ENCODE measurements around the gene CCR4. TPM values are rescaled to one million over a fixed set of nuclear protein-coding genes. Genes with fewer than 3 reads are reported as not detected.
A peak's percentile ranks its signal among the peaks of the same experiment; 100 is the strongest.

The CCR4 gene
- total and polyA plus RNA-seq, 2 of the 8 experiments (the other 6 are each of a cell fraction or from before 2014, with no cell fraction given) = 0.11 to 0.15 TPM

DNA sequence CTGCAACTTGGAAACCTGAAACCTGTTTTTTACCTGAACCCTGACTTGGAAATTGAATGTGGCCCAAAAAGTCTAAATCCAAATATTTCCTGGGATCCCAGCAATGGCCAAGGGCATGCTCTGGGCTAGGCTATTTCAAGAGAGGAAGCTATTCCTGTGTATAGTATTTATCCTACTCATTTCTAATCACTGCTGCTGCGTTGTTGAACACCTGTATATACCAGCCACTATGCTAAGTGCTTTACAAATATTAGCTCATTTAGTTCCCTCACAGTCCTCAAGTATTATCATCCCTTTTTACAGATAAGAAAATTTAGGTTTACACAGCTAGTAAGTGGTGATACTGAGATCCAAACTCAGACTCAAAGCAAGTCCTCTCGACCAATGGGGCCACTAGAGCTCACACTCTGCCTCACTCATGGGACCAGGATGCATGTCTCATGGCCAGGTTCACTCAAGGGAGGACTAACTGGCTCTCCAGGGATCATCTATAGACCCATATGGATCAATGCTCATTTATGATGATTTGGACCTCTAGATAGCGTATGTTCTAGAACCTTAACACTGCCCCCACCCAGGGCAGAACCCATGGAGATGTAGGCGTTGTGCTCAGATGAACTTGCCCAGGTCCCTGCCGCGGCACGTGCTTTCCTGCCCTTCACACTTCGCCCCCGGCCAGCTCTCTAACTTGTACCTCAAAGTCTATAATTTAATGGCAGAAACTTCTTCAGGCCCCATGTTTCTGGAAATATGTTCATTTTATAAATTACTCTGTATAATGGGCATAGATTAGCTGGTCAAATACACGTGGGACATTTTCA lies 2.6 kb upstream of the CCR4 start:
- Histone ChIP-seq H2BK20ac (ENCODE audit: low read length) (no peak overlapping the region), H4K5ac (ENCODE audit: insufficient read length, low read depth, low read length) (no peak overlapping the region), H3K4me2 (ENCODE audit: insufficient read depth in 1 of 2, low read depth in 2 of 2, low read length in 2 of 2) (no peak overlapping the region), H3K18ac (ENCODE audit: extremely low read depth, low read length) (no peak overlapping the region), H2AFZ (ENCODE audit: low read length) (no peak overlapping the region), H3K79me2 (ENCODE audit: control insufficient read depth in 1 of 2, insufficient read depth in 2 of 2, low read length in 2 of 2) (no peaks in the 10 kb centered on the region), H3K4me3 (ENCODE audit: extremely low read depth in 1 of 4, insufficient read depth in 2 of 4, low read depth in 3 of 4, low read length in 4 of 4) (no peak overlapping the region), H3K9me3 (ENCODE audit: insufficient read depth in 2 of 2, low read depth in 1 of 2, low read length in 1 of 2) (no peaks in the 10 kb centered on the region), H3K9ac (replicated peaks in 1 of 4; ENCODE audit: extremely low read depth in 1 of 4, low read depth in 3 of 4, low read length in 3 of 4) (no peak overlapping the region), H4K20me1 (replicated peaks in 1 of 2; ENCODE audit: control insufficient read depth in 1 of 2, insufficient read depth in 2 of 2, low read length in 2 of 2) (no peaks in the 10 kb centered on the region), H3K23ac (ENCODE audit: insufficient read length) (no peak overlapping the region), H3K36me3 (ENCODE audit: control insufficient read depth in 2 of 4, insufficient read depth in 4 of 4, low read length in 3 of 4) (no peaks in the 10 kb centered on the region), H2BK120ac (replicated peaks; ENCODE audit: low read depth, low read length) (no peak overlapping the region), H2BK12ac (ENCODE audit: low read depth, low read length) (no peak overlapping the region), H3K23me2 (ENCODE audit: low read depth, low read length) (no peaks in the 10 kb centered on the region), H3K56ac (replicated peaks; ENCODE audit: insufficient read length, low read depth, low read length) (no peak overlapping the region), H3K27ac (ENCODE audit: low read depth, low read length) (no peak overlapping the region), H3K79me1 (ENCODE audit: low read depth, low read length) (no peaks in the 10 kb centered on the region), H2BK5ac (ENCODE audit: low read depth, low read length) (no peak overlapping the region), H3K27me3 (replicated peaks in 1 of 4; ENCODE audit: control insufficient read depth in 3 of 4, extremely low read depth in 1 of 4, insufficient read depth in 3 of 4, low read length in 3 of 4) (no peaks in the 10 kb centered on the region), H2BK15ac (ENCODE audit: low read length) (no peak overlapping the region), H3K14ac (ENCODE audit: insufficient read length) (no peak overlapping the region), H2AK5ac (ENCODE audit: low read depth, low read length) (no peak overlapping the region), H3K4me1 (replicated peaks in 1 of 4; ENCODE audit: control insufficient read depth in 3 of 4, insufficient read depth in 4 of 4, low read length in 3 of 4) (peaks cover 0 to 4% (median 1%) of the 10 kb centered on the region in 4 experiments; a peak in 2 of 7 replicates), H3K4ac (replicated peaks; ENCODE audit: insufficient read length, low read depth, low read length) (no peak overlapping the region), H4K8ac (ENCODE audit: extremely low read depth, insufficient read depth, low read length) (no peak overlapping the region), H4K91ac (replicated peaks; ENCODE audit: insufficient read length, low read length) (no peak overlapping the region)
- POLR2A ChIA-PET (ENCODE audit: partially characterized antibody) = no interaction called here
- FAIRE-seq = no peak
- no peak for TF ChIP-seq RAD21 (IDR thresholded peaks at IDR 0.05 in 1 of 2, conservative IDR thresholded peaks at IDR 0.05 in 1 of 2; ENCODE audit: low read depth in 2 of 2, low read length in 2 of 2)
- no peak for TF ChIP-seq JUN (IDR thresholded peaks at IDR 0.05; ENCODE audit: low read depth, low read length)
- no peak for TF ChIP-seq RBBP5 (IDR thresholded peaks at IDR 0.05; ENCODE audit: borderline replicate concordance, low read depth, low read length)
- TF ChIP-seq BRCA1 (IDR thresholded peaks at IDR 0.05; ENCODE audit: low read depth, low read length) = no peak
- no peak for TF ChIP-seq NANOG (IDR thresholded peaks at IDR 0.05; ENCODE audit: insufficient read depth, low read depth, low read length, poor library complexity, severe bottlenecking)
- no peak for TF ChIP-seq HDAC2 (IDR thresholded peaks at IDR 0.05; ENCODE audit: borderline replicate concordance in 1 of 2, low read depth in 2 of 2, low read length in 2 of 2)
- TF ChIP-seq SRF (IDR thresholded peaks at IDR 0.05; ENCODE audit: low read depth, low read length) = no peak
- no peak for TF ChIP-seq SIRT6 (IDR thresholded peaks at IDR 0.05; ENCODE audit: low read length)
- TF ChIP-seq CBX5 (IDR thresholded peaks at IDR 0.05; ENCODE audit: low read depth, low read length) = no peak
- no peak for TF ChIP-seq TAF7 (optimal IDR thresholded peaks at IDR 0.05; ENCODE audit: borderline replicate concordance, low read depth, low read length)
- no peak for TF ChIP-seq SP1 (IDR thresholded peaks at IDR 0.05; ENCODE audit: low read depth, low read length)
- TF ChIP-seq BACH1 (IDR thresholded peaks at IDR 0.05; ENCODE audit: low read length) = no peak
- 94% methylated on average over 10 of the region's 10 CpGs; no CpG with 5 or more reads in 1 of the 2 experiments for WGBS, 2 experiments (ENCODE audit: extremely low coverage in 1 of 2, insufficient coverage in 1 of 2, insufficient read length in 1 of 2, insufficient replicate concordance in 2 of 2, low coverage in 1 of 2, low lambda C conversion rate in 2 of 2, missing lambda C conversion rate in 1 of 2)
- DNase-seq (ENCODE audit: low read depth in 1 of 2, low spot score in 2 of 2) = peak in 1 of 2 experiments; percentile 36
- CTCF ChIA-PET (ENCODE audit: partially characterized antibody) = interaction anchor here (0.6 to 4.6 kb wide), 34 partner anchors 13 to 573 kb away, joined by 3 to 57 read pairs (median 4); no protein-coding TSS in a partner anchor

Measured in H1 (cell line).